Upper lobe of right lung (tissue), 1 donor: ENCODE measurements around the gene PDGFRB. TPM values are rescaled to one million over a fixed set of nuclear protein-coding genes. Genes with fewer than 3 reads are reported as not detected.

ENCODE experiments used
- ATAC-seq: fragments of 200-7000 bp; cut with Tn5 transposase; one replicate; pipeline ENCODE4 v1.9.1; 2020; ENCODE audit warnings: mild to moderate bottlenecking, moderate library complexity
- DNase-seq: peaks from one replicate; pipeline ENCODE4 v3.0.0-alpha.2; 2020
- H3K27ac ChIP-seq: fragments of 200-600 bp; one replicate; pipeline ENCODE4 v1.8.0; 2022
- H3K27me3 ChIP-seq: fragments of 200-600 bp; one replicate; pipeline ENCODE4 v1.8.0; 2022; ENCODE audit warnings: mild to moderate bottlenecking
- H3K36me3 ChIP-seq: fragments of 200-600 bp; one replicate; pipeline ENCODE4 v1.8.0; 2022
- H3K4me1 ChIP-seq: fragments of 200-600 bp; one replicate; pipeline ENCODE4 v1.8.0; 2022
- H3K4me3 ChIP-seq: fragments of 200-600 bp; one replicate; pipeline ENCODE4 v1.8.0; 2022; ENCODE audit warnings: mild to moderate bottlenecking
- H3K9me3 ChIP-seq: fragments of 200-600 bp; one replicate; pipeline ENCODE4 v1.8.0; 2022
- intact Hi-C: fragments of 100-400 bp; cut with DNase I; formaldehyde crosslinking; loops from one replicate; pipeline ENCODE4 v1.11.0; 2022
- total RNA-seq: library from RNA; stranded (reverse); fragmentation: NEBNext Ultra II Directional; extraction: Animal tissue kit (Norgen Biotek cat#: 25700); gene quantifications from one replicate; pipeline ENCODE4 v1.2.1, GENCODE V29; 2021
- TF ChIP-seq, protein P1 (sequence below): fragments of 200-600 bp; IDR thresholded peaks from one replicate; pipeline ENCODE4 v1.8.0; 2022; ENCODE audit warnings: antibody characterized with exemption
- donor health status: DM: no; HTN: yes; CAD: no; lungs with severe emphysema.

Gene PDGFRB
- total RNA-seq, 1 donor from 2014 or later, result 120 TPM

DNA sequence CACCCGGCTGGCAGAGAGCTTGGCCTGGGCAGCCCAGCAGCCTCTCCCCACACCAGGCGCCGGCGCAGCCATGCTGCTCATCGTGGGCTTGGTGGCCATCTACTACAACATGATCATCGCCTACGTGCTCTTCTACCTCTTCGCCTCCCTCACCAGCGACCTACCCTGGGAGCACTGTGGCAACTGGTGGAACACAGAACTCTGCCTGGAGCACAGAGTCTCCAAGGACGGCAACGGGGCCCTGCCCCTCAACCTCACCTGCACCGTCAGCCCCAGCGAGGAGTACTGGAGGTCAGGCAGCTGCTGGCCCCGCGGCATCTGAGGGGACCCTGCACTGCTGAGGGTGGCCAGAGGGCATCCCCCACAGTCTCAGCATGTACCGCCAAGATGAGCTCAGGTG, 41.3 kb upstream of the PDGFRB start:
- no peak overlapping the region for H3K4me3 ChIP-seq
- ATAC-seq (no peak), DNase-seq (no peak)
- H3K36me3 ChIP-seq, result no peaks in the 10 kb centered on the region
- no peaks in the 10 kb centered on the region for H3K4me1 ChIP-seq
- intact Hi-C loops, result no loop called here
- H3K27me3 ChIP-seq, result no peaks in the 10 kb centered on the region
- TF ChIP-seq, protein P1, sequence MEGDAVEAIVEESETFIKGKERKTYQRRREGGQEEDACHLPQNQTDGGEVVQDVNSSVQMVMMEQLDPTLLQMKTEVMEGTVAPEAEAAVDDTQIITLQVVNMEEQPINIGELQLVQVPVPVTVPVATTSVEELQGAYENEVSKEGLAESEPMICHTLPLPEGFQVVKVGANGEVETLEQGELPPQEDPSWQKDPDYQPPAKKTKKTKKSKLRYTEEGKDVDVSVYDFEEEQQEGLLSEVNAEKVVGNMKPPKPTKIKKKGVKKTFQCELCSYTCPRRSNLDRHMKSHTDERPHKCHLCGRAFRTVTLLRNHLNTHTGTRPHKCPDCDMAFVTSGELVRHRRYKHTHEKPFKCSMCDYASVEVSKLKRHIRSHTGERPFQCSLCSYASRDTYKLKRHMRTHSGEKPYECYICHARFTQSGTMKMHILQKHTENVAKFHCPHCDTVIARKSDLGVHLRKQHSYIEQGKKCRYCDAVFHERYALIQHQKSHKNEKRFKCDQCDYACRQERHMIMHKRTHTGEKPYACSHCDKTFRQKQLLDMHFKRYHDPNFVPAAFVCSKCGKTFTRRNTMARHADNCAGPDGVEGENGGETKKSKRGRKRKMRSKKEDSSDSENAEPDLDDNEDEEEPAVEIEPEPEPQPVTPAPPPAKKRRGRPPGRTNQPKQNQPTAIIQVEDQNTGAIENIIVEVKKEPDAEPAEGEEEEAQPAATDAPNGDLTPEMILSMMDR, result no peak
- H3K27ac ChIP-seq, result no peak overlapping the region
- no peaks in the 10 kb centered on the region for H3K9me3 ChIP-seq

DNA sequence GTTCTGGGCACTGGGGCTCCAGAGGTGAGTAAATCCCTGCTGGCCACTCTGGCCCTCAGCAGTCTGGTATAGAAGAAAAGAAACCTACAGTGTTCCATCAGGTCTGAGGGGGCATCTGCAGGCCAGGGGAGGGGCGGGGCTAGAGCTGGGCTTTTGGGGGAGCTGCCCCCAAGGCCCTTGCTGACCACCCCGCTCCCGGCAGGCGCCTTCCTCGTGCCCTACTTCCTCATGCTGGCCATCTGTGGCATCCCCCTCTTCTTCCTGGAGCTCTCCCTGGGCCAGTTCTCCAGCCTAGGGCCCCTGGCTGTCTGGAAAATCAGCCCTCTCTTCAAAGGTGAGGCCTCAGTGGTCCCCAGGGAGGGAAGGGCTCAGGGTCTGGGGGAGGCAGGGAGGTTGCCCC, 40.9 kb upstream of the PDGFRB start:
- intact Hi-C loops, result no loop called here
- H3K4me1 ChIP-seq, result no peaks in the 10 kb centered on the region
- H3K27ac ChIP-seq, result no peak overlapping the region
- no peaks in the 10 kb centered on the region for H3K27me3 ChIP-seq
- no peak overlapping the region for H3K4me3 ChIP-seq
- H3K9me3 ChIP-seq, result no peaks in the 10 kb centered on the region
- DNase-seq (no peak), ATAC-seq (no peak)
- no peaks in the 10 kb centered on the region for H3K36me3 ChIP-seq
- TF ChIP-seq, protein P1, result no peak

DNA sequence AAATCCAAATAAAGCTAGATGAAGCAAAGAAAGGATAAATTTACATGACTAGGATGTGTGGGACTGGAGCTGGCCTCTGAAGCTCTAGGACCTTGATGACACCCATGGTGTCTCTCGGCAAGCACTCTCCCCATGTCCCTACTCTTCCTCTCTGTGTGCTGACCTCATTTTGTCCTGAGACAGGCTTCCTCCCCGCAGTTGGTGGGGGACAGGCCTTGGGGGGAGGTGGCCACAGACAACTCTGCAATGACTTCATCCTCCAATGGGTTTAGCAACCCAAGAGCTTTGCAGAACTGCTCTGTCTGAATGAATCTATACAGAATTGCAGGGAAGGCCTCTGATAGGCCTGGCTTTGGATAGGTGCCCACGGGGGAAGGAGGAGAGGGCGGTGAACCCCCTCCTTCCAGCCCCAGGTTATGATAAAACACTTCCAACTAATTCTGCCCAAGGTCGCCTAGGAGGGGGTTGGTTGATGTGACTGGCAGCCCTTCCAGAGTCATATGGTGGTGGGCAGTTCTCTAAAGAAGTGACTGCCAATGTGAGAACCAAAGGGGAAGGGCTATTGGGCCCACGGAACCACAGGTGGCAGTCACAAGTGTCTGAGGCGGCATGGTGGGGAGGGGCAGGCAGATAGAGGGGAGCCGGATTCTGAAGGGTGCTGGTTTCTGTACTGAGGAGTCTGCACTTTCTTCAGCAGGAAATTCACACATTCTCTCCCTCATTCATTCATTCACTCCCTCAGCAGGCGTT, 40.3 kb upstream of the PDGFRB start:
- Histone ChIP-seq H3K27me3 (no peaks in the 10 kb centered on the region), H3K4me1 (no peaks in the 10 kb centered on the region), H3K4me3 (no peak overlapping the region), H3K36me3 (no peaks in the 10 kb centered on the region), H3K9me3 (no peaks in the 10 kb centered on the region), H3K27ac (no peak overlapping the region)
- ATAC-seq (no peak), DNase-seq (no peak)
- intact Hi-C loops, result no loop called here
- TF ChIP-seq, protein P1, result no peak

DNA sequence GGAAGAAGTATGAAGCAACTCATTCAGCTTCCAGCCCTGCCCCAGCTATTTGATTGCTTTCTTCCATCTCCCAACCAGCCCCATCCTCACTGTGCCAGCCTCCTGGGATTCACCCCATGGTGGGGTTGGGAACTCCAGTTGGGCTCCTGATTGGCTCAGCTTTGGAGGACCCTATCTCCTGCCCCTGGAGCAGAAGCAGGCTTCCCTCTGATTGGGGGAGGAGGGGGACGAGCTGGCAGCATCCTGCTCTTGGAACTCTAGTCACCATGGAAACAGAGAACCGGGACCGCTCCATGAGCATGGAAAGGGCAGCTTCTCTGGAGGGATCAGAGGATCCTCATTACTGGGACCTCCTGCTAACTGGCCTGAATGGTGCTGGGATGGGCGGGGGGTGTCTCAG, 36.8 kb upstream of the PDGFRB start:
- Histone ChIP-seq H3K36me3 (no peaks in the 10 kb centered on the region), H3K9me3 (no peaks in the 10 kb centered on the region), H3K4me1 (no peaks in the 10 kb centered on the region), H3K4me3 (no peak overlapping the region), H3K27ac (no peak overlapping the region), H3K27me3 (peaks cover 22% of the 10 kb centered on the region)
- intact Hi-C loops, result no loop called here
- ATAC-seq (no peak), DNase-seq (no peak)
- TF ChIP-seq, protein P1, result no peak

DNA sequence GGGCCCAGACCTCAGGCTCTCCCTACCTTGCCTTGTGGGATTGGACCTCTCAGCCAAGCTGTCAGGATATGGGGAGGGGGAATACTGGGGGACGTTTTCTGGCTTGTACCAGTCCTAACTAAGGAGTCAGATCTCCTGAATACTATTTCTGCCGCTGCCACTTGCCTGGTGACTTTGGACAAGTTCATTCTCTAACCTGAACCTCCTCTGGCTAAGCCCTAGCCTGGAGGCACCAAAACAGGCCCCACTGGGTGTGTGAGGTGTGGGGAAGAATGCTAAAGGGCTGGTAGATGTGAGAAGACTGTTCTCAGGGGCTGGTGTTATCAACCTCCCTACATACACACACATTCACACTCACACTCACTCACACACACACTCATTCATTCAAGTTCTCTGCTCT, 35.3 kb upstream of the PDGFRB start:
- DNase-seq, result no peak
- H3K4me1 ChIP-seq, result no peaks in the 10 kb centered on the region
- H3K9me3 ChIP-seq, result no peaks in the 10 kb centered on the region
- intact Hi-C loops, result no loop called here
- no peaks in the 10 kb centered on the region for H3K36me3 ChIP-seq
- no peak overlapping the region for H3K27ac ChIP-seq
- TF ChIP-seq, protein P1, result no peak
- no peak overlapping the region for H3K4me3 ChIP-seq
- ATAC-seq, result no peak
- peaks cover 22% of the 10 kb centered on the region for H3K27me3 ChIP-seq

DNA sequence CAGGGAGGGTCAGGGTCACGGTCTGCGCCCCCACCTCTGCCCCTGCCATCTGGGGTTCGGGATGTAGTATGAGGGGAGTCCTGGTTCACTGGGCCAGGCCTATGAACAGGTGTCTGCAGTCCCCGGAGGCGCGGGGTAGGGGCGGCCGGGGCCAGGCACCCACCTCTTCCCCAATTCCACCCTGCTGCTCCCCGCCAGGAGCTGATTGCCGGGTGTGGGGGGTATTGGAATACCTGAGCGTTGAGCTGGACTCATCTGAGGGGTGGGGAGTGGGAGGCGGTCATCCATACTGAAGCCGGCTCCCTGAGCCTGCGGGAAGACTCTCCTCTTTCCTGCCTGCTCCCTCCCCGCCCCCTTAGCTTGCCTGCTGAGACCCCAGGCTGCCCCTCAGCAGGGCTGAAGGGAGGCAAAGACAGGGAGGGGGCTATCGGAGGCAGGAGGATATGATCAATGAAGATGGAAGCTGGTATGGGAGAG, 34.9 kb upstream of the PDGFRB start:
- Histone ChIP-seq H3K36me3 (no peaks in the 10 kb centered on the region), H3K27ac (no peak overlapping the region), H3K9me3 (no peaks in the 10 kb centered on the region), H3K4me3 (no peak overlapping the region), H3K4me1 (no peaks in the 10 kb centered on the region), H3K27me3 (peaks cover 22% of the 10 kb centered on the region)
- intact Hi-C loops, result no loop called here
- TF ChIP-seq, protein P1, result no peak
- ATAC-seq (no peak), DNase-seq (no peak)
